HG03280 (cell line): Measurements from ENCODE around the gene MYO5B.
"Not testable (repeated sequence)": the region's sequence is repeated elsewhere in the genome, so short reads cannot be mapped to it uniquely, and the experiment has no call there.

Experiments
- ATAC-seq: cut with Tn5 transposase; IDR thresholded peaks from one replicate; pipeline ENCODE4 v1.9.1; 2021; ENCODE audit warnings: mild to moderate bottlenecking, moderate library complexity; ENCODE audit not compliant: unreplicated experiment

MYO5B gene

GRCh38 chr18:49898421-49898820, 296.5 kb downstream of the MYO5B start:
- ATAC-seq = no peak

- ATAC-seq = no peak
Measured at GRCh38 chr18:49894517-49895226, 300.3 kb downstream of the MYO5B start.

DNA sequence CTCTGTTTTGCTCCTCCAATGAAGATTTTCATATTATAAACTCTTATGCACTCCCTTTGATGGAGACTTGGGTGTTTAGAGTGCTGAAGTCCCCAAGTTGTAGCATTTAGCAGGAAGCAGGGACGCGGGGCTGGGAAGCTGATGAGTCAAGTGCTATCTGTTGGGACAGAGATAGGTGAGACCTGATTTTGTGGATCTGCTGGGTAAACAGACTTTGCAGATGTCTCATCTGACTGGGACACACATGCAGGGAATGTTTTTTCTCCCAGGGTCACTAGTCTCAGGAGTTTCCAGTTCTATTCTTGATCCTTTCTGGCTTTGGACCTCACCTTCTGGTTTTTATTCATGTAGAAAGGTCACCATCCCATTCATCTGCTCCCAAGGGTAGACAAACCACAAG, 301.9 kb downstream of the MYO5B start:
- ATAC-seq = no peak

- no peak for ATAC-seq
Measured at GRCh38 chr18:49892148-49892924, 302.6 kb downstream of the MYO5B start.

GRCh38 chr18:49890041-49890440, 304.9 kb downstream of the MYO5B start:
- no peak for ATAC-seq

- ATAC-seq = not testable (repeated sequence)
Measured at GRCh38 chr18:49889552-49889951, 305.4 kb downstream of the MYO5B start.

- ATAC-seq = no peak
Measured at GRCh38 chr18:49886891-49887764, 307.8 kb downstream of the MYO5B start.

DNA sequence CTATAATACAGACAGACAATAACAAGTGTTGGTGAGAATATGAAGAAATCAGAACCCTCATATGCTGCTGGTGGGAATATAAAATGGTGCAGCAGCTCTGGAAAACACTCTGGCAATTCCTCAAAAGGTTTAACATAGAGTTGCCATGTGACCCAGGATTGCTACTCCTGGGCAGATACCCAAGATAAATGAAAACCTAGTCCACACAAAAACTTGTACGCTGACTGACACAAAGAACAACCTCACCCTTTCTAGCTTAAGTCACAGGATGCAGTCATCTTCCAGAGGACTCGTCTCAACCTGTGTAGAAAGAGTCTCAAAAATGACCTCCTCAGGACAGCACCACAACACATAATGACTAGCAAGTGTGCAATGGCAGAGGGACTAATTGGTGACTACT, 310.0 kb downstream of the MYO5B start:
- ATAC-seq = no peak

DNA sequence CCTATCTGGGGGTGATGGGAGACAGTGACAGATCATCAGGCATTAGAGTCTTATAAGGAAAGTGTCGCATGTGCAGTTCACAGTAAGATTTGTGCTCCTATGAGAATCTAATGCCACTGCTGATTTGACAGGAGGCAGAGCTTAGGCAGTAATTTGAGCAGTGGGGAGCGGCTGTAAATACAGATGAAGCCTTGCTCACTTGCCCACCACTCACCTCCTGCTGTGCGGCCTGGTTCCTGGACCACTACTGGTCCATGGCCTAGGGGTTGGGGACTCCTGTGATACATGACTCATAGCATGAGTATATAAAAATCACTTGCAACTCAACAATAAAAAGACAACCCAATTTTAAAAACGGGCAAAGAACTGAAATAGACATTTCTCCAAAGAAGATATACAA, 310.5 kb downstream of the MYO5B start:
- ATAC-seq = no peak

- no peak for ATAC-seq
Measured at GRCh38 chr18:49880661-49881060, 314.3 kb downstream of the MYO5B start.

DNA sequence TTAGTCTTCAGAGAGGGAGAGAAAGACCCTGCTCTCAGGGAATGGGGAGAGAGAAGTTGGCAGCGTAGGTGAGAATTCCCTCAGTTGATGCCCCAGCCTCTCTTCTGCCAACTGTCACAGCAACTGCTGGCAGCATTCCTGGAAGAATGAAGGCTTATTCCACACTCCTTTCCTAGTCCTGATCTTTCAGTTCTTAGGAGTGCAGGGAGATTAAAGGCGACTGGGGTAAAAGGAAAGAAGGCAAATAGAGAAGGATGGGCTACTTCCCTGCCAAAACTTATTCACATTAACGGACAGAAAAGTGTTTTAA, 315.7 kb downstream of the MYO5B start:
- no peak for ATAC-seq

GRCh38 chr18:49878567-49879270, 316.2 kb downstream of the MYO5B start:
- ATAC-seq = no peak

GRCh38 chr18:49878015-49878414, 316.9 kb downstream of the MYO5B start:
- no peak for ATAC-seq

DNA sequence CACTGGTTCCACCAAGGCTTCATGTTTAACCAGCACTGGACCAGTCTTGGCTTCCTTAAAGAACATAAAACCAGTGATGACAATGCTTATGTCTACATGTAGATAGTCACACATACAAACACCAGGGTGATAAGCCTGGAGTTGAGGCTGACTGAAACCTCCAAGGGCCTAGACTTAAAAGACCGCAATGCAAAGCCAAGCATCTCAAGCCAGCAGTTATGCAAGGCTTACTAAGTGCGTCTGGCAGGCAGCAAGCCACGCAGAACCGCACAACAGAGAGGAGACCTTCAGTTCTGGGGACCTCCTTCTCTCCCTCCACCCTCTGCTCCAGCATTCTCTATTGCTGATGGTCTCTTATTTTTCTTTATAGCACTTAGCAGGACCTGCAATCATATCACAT, 318.4 kb downstream of the MYO5B start:
- no peak for ATAC-seq

- no peak for ATAC-seq
Measured at GRCh38 chr18:49875783-49876182, 319.2 kb downstream of the MYO5B start.

DNA sequence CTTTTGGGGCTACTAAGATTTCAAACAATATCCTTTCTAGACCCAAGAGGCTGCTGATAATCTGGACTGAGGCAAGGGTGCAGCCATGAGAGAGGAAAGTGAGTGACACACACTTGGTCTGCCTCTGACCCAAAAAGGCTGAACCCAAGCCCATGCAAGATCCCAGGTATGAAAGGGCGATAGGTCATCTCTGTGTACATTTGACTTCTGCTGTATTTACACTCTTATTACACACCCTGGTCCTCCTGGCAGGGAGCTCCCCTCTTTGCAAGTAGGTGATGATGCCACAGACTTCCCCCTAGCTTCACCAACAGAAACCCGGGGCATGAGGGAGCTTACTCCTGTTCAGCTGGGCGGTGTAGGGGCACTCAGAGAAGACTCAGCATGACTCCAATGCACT, 319.8 kb downstream of the MYO5B start:
- no peak for ATAC-seq

GRCh38 chr18:49874238-49874637, 320.7 kb downstream of the MYO5B start:
- no peak for ATAC-seq

- ATAC-seq = no peak
Measured at GRCh38 chr18:49869354-49869753, 325.6 kb downstream of the MYO5B start.

DNA sequence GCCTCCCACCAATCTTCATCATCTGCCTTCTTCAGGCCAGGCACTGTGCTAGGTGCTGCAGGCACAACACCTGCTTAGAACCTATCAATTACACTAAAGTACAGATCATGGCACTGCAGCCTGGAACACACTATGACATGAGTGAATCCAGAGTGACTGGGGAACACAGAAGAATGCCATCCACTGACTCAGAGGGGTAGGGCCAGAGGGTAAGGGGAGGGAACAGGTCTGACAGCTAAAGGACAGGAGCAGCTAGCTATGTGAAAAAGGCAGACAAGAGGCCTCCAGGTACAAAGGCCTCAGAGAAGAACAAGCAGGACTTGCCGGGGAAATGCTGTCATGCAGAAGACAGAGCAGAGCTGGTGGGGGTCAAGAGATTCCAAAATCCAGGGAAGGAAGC, 328.3 kb downstream of the MYO5B start:
- no peak for ATAC-seq

DNA sequence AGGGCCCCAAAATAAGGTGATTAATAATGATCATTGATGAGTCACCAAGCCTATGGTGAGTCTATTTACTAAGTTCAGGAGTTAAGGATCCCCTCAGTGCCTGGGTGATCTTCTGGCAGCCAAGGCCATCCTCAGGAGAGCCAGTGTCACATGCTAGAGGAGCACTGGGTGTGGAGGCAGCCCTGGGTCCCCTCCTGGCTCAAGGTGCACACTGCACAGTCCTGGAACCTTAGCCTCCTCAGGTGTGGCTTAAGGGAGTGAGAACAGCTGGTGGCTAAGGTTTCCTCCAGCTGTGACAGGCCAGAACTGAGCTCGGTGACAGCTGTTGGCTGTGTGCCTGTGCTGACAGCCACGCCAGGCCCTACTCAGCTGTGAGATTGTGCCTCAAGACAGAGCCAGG, 329.5 kb downstream of the MYO5B start:
- ATAC-seq = no peak
